Coronary artery (tissue), 2 donors: Measurements from ENCODE around the gene HSPA12A.

Experiments used
- DNase-seq: peaks from one replicate; pipeline ENCODE4 v3.0.0-alpha.2; 2017; ENCODE audit warnings: low spot score
- H3K27ac ChIP-seq, 2 donors: fragments of 200-600 bp; sonication (generic); one replicate each; pipeline ENCODE4 v1.5.1; 2016 to 2019
- H3K4me3 ChIP-seq: fragments of 200-600 bp; sonication (generic); 2 replicates; pipeline ENCODE4 v1.5.1; 2016; ENCODE audit warnings: mild to moderate bottlenecking, moderate library complexity
- TF ChIP-seq, protein P1 (sequence below): fragments of 200-600 bp; sonication (generic); IDR thresholded peaks from one replicate; pipeline ENCODE4 v1.5.1; 2019; ENCODE audit warnings: antibody characterized with exemption

Gene HSPA12A

GRCh38 chr10:116646502-116646901 lies 95.9 kb downstream of the HSPA12A start:
- TF ChIP-seq, protein P1, sequence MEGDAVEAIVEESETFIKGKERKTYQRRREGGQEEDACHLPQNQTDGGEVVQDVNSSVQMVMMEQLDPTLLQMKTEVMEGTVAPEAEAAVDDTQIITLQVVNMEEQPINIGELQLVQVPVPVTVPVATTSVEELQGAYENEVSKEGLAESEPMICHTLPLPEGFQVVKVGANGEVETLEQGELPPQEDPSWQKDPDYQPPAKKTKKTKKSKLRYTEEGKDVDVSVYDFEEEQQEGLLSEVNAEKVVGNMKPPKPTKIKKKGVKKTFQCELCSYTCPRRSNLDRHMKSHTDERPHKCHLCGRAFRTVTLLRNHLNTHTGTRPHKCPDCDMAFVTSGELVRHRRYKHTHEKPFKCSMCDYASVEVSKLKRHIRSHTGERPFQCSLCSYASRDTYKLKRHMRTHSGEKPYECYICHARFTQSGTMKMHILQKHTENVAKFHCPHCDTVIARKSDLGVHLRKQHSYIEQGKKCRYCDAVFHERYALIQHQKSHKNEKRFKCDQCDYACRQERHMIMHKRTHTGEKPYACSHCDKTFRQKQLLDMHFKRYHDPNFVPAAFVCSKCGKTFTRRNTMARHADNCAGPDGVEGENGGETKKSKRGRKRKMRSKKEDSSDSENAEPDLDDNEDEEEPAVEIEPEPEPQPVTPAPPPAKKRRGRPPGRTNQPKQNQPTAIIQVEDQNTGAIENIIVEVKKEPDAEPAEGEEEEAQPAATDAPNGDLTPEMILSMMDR, result no peak
- no peak for DNase-seq
- Histone ChIP-seq H3K27ac (no peak overlapping the region), H3K4me3 (no peak overlapping the region)

- H3K27ac ChIP-seq, result no peak overlapping the region
- TF ChIP-seq, protein P1, result no peak
- H3K4me3 ChIP-seq, result no peak overlapping the region
- no peak for DNase-seq
Observed at GRCh38 chr10:116637830-116638229, 104.5 kb downstream of the HSPA12A start.

GRCh38 chr10:116636976-116637375 lies 105.4 kb downstream of the HSPA12A start:
- DNase-seq, result no peak
- Histone ChIP-seq H3K4me3 (no peak overlapping the region), H3K27ac (no peak overlapping the region)
- TF ChIP-seq, protein P1, result no peak

- H3K4me3 ChIP-seq, result no peak overlapping the region
- no peak overlapping the region for H3K27ac ChIP-seq
- TF ChIP-seq, protein P1, result no peak
- DNase-seq, result no peak
Observed at GRCh38 chr10:116636385-116636784, 106.0 kb downstream of the HSPA12A start.

GRCh38 chr10:116634126-116634975 lies 108.0 kb downstream of the HSPA12A start:
- no peak overlapping the region for H3K4me3 ChIP-seq
- TF ChIP-seq, protein P1, result no peak
- H3K27ac ChIP-seq, result no peak overlapping the region
- no peak for DNase-seq

GRCh38 chr10:116633216-116633600 lies 109.2 kb downstream of the HSPA12A start:
- Histone ChIP-seq H3K4me3 (no peak overlapping the region), H3K27ac (no peak overlapping the region)
- TF ChIP-seq, protein P1, result no peak
- no peak for DNase-seq

GRCh38 chr10:116632596-116633215 lies 109.7 kb downstream of the HSPA12A start:
- Histone ChIP-seq H3K27ac (no peak overlapping the region), H3K4me3 (no peak overlapping the region)
- TF ChIP-seq, protein P1, result no peak
- no peak for DNase-seq
